Fibroblast of skin of back (primary cell): Measurements from ENCODE around the gene SDS. TPM values are rescaled to one million over a fixed set of nuclear protein-coding genes. Genes with fewer than 3 reads are reported as not detected.

Source experiments
- DNase-seq: peaks from one replicate; pipeline ENCODE4 v3.0.0-alpha.2; 2013
- polyA plus RNA-seq, 2 experiments: library from polyadenylated mRNA; unstranded; fragments of 120-200 nt; gene quantifications; one replicate each; pipeline ENCODE4 v1.2.1, GENCODE V29; 2013; ENCODE audit not compliant: insufficient read length in 2 of 2

The SDS gene, protein sequence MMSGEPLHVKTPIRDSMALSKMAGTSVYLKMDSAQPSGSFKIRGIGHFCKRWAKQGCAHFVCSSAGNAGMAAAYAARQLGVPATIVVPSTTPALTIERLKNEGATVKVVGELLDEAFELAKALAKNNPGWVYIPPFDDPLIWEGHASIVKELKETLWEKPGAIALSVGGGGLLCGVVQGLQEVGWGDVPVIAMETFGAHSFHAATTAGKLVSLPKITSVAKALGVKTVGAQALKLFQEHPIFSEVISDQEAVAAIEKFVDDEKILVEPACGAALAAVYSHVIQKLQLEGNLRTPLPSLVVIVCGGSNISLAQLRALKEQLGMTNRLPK
- 0.08 TPM for polyA plus RNA-seq (2013, experiment 1 of 2; ENCODE audit: insufficient read length)
- polyA plus RNA-seq (2013, experiment 2 of 2; ENCODE audit: insufficient read length) = not detected

GRCh38 chr12:113403435-113404415 lies at the start of gene SDS:
TSS of gene SDS (minus strand) at chr12:113403887. CDS start at chr12:113399708, 4,179 bp downstream.
- no peak for DNase-seq

DNA sequence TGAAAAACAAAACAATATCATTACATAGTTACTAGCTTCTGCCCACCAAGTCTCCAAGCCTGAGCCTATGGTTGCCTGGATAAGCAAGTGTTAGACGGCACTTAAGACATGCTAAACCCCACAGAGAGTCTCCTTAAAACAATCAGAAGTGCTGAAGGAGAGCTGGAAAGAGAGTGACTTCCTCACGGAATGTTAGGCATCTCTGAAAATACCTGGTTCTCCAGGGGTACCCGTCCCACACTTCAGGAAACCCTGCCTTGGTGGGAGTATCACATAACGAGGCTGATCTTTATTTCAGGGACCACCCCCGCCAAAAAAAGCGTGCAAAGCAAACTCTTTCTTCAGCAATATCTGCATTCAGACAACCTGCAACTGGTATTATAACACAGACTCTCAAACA lies 49.6 kb upstream of the SDS start:
- DNase-seq = no peak

GRCh38 chr12:113452458-113452857 lies 48.8 kb upstream of the SDS start:
- DNase-seq = no peak

GRCh38 chr12:113449839-113450238 lies 46.2 kb upstream of the SDS start:
- DNase-seq = no peak

- DNase-seq = no peak
These were observed 45.6 kb upstream of the SDS start for GRCh38 chr12:113449299-113449698.

DNA sequence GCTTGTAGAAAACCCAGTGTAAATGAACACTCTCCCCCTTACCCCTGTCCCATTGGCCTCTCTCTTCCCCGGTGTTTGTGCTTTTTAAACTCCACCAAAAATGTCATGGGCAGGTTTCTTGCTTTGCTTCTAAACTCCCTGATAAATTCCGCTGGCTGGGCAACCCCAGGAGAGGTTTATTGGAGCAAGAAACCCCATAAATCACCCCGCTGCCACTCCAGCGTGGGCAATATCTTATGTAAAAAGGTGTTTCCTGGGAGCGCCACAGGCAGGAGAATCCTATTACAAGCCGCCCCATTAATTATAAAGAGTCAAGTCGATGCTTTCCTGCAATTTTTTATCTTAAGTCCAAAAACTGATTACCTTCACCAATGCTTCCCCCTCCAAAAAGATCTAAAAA lies 45.2 kb upstream of the SDS start:
- DNase-seq = no peak

DNA sequence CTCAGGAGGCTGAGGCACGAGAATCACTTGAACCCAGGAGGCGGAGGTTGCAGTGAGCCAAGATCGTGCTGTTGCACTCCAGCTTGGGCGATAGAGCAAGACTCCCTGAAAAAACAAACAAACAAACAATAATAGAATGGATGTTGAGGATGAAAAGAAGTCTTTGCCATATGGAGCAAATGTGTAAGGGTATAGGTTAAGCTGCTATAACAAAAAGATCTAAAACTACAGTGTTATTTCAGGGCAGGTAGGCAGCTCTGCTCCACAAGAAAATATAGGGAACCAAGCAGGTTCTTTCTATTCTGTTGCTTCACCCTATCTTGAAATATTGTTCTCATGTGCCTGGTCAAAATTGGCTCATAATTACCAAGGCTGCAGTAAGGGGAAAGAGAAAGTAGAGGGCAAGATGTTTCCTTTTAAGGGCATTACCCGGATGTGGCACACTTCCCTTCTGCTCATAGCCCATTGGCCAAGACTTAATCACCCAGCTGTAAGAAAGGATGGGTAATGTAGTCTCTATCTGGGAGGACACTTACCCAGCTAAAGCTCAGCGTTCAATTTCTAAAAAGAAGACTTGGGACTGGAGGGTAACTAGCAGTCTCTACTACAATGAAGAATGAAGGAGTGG lies 42.0 kb upstream of the SDS start:
- DNase-seq = no peak

- DNase-seq = no peak
These were observed 39.4 kb upstream of the SDS start for GRCh38 chr12:113443030-113443539.

GRCh38 chr12:113440947-113441782 lies 37.5 kb upstream of the SDS start:
- DNase-seq = no peak

DNA sequence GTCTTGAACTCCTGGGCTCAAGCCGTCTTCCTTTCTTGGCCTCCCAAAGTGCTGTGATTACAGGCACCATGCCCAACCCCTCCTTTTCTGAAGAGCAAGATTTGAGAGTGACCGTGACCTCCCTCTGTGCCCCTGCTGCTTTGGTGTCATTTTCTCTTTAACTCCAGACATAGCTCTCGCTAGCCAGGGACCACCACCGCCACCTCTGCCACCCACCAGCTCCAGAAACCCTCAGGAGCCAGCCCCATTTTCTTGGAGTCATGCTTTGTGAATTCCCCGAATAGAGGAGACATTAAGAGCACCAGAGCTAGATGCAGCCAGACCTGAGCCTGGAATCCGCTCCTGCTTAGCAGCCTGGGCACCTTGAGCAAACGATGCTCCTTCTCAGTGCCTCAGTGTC lies 36.6 kb upstream of the SDS start:
- no peak for DNase-seq

GRCh38 chr12:113439606-113440030 lies 35.9 kb upstream of the SDS start:
- peak; percentile 23 for DNase-seq

DNA sequence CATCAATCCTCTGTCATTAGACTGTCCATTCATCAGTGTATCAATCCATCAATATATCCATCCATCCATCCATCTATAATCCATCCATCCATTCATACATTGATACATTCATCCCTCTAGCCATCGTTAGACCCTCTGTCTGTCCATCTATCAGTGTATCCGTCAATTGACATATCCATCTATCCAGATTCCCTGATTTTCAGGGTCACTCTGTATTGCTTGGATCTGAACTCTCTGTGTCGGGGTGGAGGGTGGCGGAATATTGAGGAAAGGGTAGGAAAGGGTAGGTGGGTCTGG lies 35.6 kb upstream of the SDS start:
- DNase-seq = no peak

GRCh38 chr12:113438523-113439300 lies 35.0 kb upstream of the SDS start:
- no peak for DNase-seq

DNA sequence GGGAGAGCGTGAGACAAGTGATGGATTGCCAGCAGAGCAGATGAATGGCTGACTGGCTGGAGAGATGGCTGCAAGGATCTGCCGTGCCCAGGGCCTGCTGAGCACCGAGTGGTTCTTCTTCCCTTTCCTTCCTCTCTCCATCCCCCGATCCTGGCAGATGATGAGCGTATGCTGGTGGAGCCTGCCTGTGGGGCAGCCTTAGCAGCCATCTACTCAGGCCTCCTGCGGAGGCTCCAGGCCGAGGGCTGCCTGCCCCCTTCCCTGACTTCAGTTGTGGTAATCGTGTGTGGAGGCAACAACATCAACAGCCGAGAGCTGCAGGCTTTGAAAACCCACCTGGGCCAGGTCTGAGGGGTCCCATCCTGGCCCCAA lies 34.0 kb upstream of the SDS start:
- no peak for DNase-seq

DNA sequence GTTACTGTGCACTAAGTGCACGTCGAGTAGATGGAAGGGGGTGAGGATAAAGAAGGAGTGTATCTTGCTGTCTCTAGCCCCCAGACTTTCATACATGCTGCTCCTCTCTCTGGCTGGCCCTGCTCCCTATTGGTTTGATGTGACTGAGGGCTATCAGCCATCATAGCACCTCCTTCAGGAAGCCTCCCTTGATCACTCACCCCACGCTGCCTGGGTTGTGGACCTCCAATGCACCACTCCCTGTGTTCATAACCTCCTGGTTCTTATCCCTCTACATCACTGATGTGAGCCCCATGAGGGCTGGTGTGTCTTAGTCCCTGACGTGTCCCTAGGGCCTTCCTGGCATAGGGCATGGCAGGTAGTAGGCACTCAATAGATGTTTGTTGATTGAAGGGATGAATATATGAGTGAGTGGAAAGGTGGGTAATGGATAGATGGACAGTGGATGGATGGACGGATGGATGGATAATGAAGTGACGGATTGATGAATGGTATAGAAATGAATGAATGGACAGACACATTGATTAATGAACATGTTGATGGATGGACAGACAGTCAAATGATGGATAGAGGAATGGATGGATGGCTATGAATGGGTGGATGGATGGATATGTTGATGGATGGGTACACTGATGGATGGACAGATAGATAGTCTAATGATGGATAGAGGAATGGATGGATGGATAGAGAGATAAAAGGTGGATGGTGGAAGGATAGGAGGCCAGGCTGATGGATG lies 33.5 kb upstream of the SDS start:
- no peak for DNase-seq

- DNase-seq = no peak
These were observed 32.9 kb upstream of the SDS start for GRCh38 chr12:113436586-113436985.

GRCh38 chr12:113435367-113435766 lies 31.7 kb upstream of the SDS start:
- DNase-seq = no peak

DNA sequence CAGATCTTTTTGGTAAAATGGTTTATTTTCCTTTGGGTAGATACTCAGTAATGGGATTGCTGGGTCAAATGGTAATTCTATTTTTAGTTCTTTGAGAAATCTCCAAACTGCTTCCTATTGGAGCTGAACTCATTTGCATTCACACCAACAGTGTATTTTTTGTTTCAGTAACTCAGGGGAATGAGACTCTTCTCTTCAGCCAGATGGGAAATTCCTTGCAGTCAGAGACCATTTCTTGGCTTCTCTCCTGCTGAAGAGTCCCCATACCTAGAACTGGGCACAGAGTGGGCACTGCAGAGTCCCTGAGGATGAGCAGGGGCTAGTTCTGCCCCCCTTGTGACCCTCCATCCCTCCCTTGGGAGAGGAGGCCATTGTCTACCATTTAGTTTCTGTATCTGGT lies 29.3 kb upstream of the SDS start:
- no peak for DNase-seq

DNA sequence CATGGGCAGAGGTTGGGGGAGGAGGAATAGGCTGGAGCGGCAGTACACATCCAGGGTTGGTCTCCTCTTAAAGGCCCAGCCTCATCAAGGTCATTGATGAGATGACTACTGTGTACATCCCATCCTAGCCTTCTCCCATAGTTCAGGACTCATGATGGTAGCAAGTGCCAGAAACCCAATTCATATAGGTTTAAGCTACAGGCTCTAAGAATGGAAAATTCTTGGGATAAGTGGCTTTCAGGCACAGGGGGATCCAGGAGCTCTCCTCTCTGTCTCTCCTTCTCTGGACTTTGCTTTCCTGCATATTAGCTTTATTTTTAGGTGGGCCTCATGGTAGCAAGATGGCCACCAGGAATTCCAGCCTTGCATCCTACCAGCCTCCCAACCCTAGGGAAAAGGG lies 24.8 kb upstream of the SDS start:
- no peak for DNase-seq

GRCh38 chr12:113427882-113428281 lies 24.2 kb upstream of the SDS start:
- no peak for DNase-seq
